HG02571 (cell line): Measurements from ENCODE around the gene AMER2.

Experiments
- ATAC-seq: cut with Tn5 transposase; IDR thresholded peaks from one replicate; pipeline ENCODE4 v1.9.1; 2021; ENCODE audit warnings: mild to moderate bottlenecking, moderate library complexity; ENCODE audit not compliant: unreplicated experiment

The AMER2 gene, protein sequence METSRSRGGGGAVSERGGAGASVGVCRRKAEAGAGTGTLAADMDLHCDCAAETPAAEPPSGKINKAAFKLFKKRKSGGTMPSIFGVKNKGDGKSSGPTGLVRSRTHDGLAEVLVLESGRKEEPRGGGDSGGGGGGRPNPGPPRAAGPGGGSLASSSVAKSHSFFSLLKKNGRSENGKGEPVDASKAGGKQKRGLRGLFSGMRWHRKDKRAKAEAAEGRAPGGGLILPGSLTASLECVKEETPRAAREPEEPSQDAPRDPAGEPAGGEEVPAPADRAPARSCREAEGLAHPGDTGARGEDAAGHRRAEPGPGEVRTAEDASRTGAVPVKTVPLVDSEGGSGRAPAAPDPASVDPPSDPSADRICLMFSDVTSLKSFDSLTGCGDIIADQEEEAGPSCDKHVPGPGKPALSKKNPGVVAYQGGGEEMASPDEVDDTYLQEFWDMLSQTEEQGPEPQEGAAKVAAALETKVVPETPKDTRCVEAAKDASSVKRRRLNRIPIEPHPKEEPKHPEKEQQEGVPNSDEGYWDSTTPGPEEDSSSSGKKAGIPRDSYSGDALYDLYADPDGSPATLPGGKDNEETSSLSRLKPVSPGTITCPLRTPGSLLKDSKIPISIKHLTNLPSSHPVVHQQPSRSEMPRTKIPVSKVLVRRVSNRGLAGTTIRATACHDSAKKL

DNA sequence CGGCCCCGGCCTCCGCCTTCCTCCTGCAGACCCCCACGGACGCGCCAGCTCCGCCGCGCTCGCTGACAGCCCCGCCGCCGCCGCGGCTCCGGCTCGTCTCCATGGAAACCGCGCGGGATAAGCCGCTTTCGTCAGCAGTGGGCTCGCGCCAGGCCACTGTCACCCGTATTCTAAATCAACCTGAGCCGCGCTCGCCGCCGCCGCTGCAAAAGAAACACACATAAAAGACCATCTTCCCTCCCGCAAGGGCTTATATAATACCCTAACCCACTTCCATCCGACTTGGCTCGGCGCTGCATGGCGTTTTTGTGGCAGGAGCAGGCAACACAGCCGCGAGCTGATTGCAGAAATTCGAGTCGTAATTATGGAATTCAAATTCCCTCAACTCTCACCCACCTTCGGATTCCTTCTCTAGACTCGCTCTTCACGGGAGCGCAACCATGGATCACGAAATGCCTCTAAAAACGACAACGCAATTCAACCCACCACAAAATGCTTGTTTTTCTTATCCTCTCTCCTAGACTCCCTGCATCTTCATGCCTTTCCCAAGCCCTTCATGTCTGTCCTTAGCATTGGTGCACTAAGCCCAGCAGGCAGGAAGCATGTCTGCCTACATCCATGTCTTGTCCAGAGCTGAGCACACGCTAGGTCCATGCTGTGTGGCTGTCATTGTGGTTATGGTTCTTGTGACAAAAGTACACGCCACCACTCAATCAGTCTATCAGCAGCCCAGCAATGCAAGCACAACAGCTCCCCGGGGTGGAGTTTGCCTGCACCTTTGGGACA, at the start of gene AMER2:
Gene AMER2, minus strand, starts transcription at position 772 of the 786 bp plus-strand sequence. Its CDS starts 669 bp downstream, at position 103.
- no peak for ATAC-seq

DNA sequence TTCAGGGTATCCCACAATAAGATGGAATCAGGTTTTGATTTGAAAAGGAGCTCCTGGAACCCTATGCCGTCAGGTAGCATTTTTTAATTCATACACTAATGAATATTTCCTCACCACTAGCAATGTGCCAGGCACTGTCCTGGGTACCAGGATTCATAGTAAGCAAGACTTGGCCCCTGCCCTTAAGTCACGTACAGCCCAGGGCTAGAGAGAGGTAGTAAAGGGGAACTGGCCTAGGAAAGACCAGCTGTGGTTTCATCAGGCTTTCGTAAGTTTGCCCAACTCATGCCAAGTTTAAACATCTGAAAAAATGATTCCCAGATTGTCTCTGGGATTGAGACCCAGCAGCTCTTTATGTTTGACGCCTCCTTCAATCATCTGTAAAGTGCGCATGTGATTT, 45.9 kb upstream of the AMER2 start:
- ATAC-seq, result no peak

- no peak for ATAC-seq
These were observed 45.2 kb upstream of the AMER2 start for GRCh38 chr13:25217023-25217885.

DNA sequence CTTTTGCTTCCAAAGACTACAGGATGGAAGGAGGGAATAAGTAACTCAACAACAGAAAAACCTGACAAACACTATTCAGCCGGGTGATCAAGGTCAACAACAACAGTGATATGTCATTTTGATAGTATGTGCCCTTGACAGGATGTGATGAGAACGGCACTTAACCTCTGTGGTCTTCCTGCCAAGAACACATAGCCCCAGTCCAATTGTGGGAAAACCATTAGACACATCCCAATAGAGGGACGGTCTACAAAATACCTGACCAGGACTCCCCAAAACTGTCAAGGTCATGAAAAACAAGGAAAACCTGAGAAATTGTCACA, 43.1 kb upstream of the AMER2 start:
- ATAC-seq, result no peak

GRCh38 chr13:25214491-25215252, 42.6 kb upstream of the AMER2 start:
- no peak for ATAC-seq

DNA sequence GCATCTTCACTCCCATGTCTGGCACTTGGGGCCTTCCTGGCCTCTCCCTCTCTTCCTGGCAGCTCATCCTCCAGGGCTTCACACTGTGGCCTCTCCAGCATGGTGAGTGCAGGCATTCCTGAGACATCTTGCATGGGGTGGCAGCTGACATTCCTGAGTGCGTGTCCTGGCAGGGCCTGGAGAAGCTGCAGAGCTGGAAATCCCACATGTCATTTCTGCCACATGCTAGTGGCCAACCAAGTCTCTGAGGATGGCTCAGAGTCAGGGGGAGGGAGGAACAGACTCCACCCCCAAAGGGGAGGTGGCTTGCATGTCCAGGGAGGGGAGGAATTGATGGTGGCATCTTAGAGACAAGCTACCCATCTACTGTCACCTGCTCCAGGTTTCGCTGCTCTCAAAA, 41.6 kb upstream of the AMER2 start:
- no peak for ATAC-seq

GRCh38 chr13:25210842-25211569, 38.9 kb upstream of the AMER2 start:
- ATAC-seq, result no peak

- no peak for ATAC-seq
These were observed 35.3 kb upstream of the AMER2 start for GRCh38 chr13:25207291-25207810.

DNA sequence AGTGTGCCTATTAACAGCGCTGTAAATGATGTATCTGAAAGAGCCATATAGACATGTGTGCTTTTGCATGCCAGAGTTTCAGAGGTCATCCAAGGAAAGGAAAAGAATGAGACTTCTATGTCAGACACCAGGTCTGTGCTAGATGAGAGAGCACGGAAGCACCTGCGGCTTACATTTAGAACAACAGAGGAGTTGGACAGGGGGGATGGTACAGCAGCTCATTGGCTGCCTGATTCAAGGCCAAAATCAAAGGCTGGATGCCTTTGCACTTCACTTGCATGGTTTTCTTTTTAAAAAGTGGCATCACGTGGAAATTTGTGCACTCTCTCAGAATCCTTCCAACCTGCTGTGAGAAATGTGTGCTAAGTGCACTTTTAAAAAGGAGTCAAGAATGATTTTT, 32.8 kb upstream of the AMER2 start:
- ATAC-seq, result no peak

GRCh38 chr13:25203127-25203740, 31.1 kb upstream of the AMER2 start:
- no peak for ATAC-seq

GRCh38 chr13:25200783-25201182, 28.7 kb upstream of the AMER2 start:
- no peak for ATAC-seq

DNA sequence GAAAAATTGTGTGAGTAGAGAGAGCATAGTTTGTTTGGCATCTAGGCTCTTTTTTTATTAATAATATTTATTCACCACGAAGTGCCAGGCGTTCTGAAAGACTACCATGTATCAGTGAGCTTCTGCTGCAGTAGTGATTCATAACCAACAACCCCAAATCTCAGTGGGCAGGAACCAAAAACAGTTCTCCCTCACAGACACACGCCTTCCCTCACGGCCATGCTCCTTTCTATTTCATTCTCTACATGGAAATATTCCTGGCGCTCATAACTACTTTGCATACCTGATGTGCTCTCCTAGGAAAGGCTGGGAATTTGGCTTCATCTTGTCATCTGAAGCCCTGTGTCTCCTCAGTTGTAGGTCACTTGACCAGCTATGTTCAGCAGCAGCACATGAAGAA, 26.6 kb upstream of the AMER2 start:
- ATAC-seq, result no peak

- ATAC-seq, result no peak
These were observed 24.9 kb upstream of the AMER2 start for GRCh38 chr13:25196971-25197370.

- ATAC-seq, result no peak
These were observed 20.8 kb upstream of the AMER2 start for GRCh38 chr13:25192936-25193335.

- ATAC-seq, result no peak
These were observed 20.4 kb upstream of the AMER2 start for GRCh38 chr13:25192489-25192888.

DNA sequence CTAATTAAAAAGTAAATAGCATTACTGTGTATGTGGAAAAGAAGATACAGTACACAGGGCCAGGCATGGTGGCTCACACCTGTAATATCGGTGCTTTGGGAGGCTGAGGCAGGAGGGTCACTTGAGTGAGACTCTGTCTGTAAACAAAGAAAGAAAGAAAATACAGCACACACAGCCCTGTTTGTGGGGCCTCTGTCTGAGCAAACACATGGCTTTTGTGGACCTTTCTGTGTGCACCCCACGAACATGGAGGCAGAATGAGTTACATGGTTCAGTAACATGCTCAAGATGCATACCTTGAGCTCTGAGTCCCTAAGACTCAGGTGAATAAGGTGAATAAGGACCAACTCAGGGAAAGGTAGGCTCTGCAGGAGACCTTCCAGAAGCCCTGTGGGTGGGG, 20.0 kb upstream of the AMER2 start:
- ATAC-seq, result no peak

- ATAC-seq, result no peak
These were observed 18.7 kb upstream of the AMER2 start for GRCh38 chr13:25190771-25191170.

GRCh38 chr13:25190256-25190655, 18.2 kb upstream of the AMER2 start:
- ATAC-seq, result no peak

DNA sequence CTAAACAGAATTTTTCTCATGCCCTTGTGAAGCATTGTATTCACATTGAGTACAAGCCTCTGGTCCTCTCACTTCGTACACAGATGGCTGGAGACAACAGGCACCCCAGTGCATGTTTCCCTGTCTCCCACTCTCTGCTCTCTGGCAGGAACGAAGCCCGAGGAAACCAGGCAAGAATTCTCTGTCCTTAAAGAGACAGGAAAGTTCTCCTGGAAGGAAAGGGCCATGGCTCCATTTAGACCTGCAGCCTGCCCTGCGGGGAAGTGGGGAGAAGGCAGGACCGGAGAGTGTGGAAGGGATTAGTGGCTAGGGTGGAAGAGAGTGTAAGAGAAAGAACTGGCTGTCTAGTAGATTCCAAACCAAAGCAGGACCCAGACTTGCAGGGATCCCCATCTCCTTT, 15.5 kb upstream of the AMER2 start:
- ATAC-seq, result no peak
